Upper lobe of right lung (tissue), 1 donor: ENCODE data around the gene SERPIND1. TPM values are rescaled to one million over a fixed set of nuclear protein-coding genes. Genes with fewer than 3 reads are reported as not detected.

ENCODE experiments used
- ATAC-seq: fragments of 200-7000 bp; cut with Tn5 transposase; one replicate; pipeline ENCODE4 v1.9.1; 2020; ENCODE audit warnings: mild to moderate bottlenecking, moderate library complexity
- DNase-seq: peaks from one replicate; pipeline ENCODE4 v3.0.0-alpha.2; 2020
- H3K27ac ChIP-seq: fragments of 200-600 bp; one replicate; pipeline ENCODE4 v1.8.0; 2022
- H3K27me3 ChIP-seq: fragments of 200-600 bp; one replicate; pipeline ENCODE4 v1.8.0; 2022; ENCODE audit warnings: mild to moderate bottlenecking
- H3K36me3 ChIP-seq: fragments of 200-600 bp; one replicate; pipeline ENCODE4 v1.8.0; 2022
- H3K4me1 ChIP-seq: fragments of 200-600 bp; one replicate; pipeline ENCODE4 v1.8.0; 2022
- H3K4me3 ChIP-seq: fragments of 200-600 bp; one replicate; pipeline ENCODE4 v1.8.0; 2022; ENCODE audit warnings: mild to moderate bottlenecking
- H3K9me3 ChIP-seq: fragments of 200-600 bp; one replicate; pipeline ENCODE4 v1.8.0; 2022
- intact Hi-C: fragments of 100-400 bp; cut with DNase I; formaldehyde crosslinking; loops from one replicate; pipeline ENCODE4 v1.11.0; 2022
- total RNA-seq: library from RNA; stranded (reverse); fragmentation: NEBNext Ultra II Directional; extraction: Animal tissue kit (Norgen Biotek cat#: 25700); gene quantifications from one replicate; pipeline ENCODE4 v1.2.1, GENCODE V29; 2021
- TF ChIP-seq, protein P1 (sequence below): fragments of 200-600 bp; IDR thresholded peaks from one replicate; pipeline ENCODE4 v1.8.0; 2022; ENCODE audit warnings: antibody characterized with exemption
- donor health status: DM: no; HTN: yes; CAD: no; lungs with severe emphysema.

SERPIND1 gene
- total RNA-seq, 1 donor from 2014 or later: 0.58 TPM

DNA sequence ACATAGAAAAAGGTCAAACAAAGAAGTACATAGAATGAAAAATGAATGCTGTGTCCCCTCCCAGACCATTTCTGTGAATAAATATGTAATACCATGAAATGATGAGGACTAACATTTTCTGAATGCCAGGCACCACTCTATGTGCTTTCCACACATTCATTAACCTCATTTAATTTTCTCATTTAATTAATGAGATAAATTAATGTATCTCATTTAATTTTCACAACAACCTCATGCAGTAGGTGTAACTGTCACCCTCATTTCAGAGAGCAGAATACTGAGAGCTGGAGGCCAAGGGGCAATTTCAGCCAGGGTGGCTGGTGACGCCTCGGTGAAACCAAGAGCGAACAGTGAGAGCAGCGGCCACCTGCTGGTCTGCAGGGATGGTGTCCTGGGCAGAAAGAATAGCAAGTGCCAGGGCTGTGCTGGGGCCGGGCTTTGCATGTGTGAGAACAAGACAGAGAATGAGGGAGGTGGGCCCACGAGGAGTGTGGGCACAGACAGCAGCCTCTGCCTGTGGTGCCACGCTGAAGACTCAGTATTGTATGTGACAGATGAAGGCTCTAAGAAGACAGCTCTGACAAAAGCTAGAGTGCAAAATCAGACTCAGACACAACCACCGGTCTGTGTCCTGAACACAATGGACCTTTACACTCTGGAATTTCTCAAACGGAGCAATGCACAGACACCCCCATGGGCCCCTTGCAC lies 1.8 kb upstream of the SERPIND1 start:
- Histone ChIP-seq H3K27me3 (no peaks in the 10 kb centered on the region), H3K9me3 (no peaks in the 10 kb centered on the region), H3K4me3 (no peak overlapping the region), H3K4me1 (no peaks in the 10 kb centered on the region), H3K36me3 (peaks cover 26% of the 10 kb centered on the region), H3K27ac (no peak overlapping the region)
- TF ChIP-seq, protein P1, sequence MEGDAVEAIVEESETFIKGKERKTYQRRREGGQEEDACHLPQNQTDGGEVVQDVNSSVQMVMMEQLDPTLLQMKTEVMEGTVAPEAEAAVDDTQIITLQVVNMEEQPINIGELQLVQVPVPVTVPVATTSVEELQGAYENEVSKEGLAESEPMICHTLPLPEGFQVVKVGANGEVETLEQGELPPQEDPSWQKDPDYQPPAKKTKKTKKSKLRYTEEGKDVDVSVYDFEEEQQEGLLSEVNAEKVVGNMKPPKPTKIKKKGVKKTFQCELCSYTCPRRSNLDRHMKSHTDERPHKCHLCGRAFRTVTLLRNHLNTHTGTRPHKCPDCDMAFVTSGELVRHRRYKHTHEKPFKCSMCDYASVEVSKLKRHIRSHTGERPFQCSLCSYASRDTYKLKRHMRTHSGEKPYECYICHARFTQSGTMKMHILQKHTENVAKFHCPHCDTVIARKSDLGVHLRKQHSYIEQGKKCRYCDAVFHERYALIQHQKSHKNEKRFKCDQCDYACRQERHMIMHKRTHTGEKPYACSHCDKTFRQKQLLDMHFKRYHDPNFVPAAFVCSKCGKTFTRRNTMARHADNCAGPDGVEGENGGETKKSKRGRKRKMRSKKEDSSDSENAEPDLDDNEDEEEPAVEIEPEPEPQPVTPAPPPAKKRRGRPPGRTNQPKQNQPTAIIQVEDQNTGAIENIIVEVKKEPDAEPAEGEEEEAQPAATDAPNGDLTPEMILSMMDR: no peak
- no peak for DNase-seq
- intact Hi-C loops: no loop called here
- ATAC-seq: peak; percentile 31

DNA sequence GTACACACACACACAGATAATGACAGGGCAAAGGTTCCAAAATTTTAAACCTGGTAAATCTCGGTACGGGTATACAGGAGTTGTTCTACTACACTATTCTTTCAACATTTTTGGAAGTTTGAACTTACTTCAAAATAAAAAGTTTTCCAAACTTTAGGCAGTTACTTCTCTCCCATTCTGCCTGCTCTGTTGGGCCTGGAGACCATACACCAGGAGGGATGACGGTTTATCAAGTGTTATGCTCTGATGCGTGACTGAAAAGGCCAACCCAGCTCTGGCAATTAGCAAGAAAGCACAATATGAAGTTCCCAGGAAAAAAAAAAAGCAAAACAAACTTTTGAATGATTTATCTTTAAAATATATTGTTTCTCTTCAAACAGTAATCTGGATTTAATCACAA lies 969 bp downstream of the SERPIND1 start:
- TF ChIP-seq, protein P1: no peak
- DNase-seq: no peak
- no peak for ATAC-seq
- H3K9me3 ChIP-seq: no peaks in the 10 kb centered on the region
- intact Hi-C loops: no loop called here
- H3K27me3 ChIP-seq: no peaks in the 10 kb centered on the region
- H3K27ac ChIP-seq: no peak overlapping the region
- H3K36me3 ChIP-seq: peaks cover 38% of the 10 kb centered on the region
- H3K4me1 ChIP-seq: peaks cover 10% of the 10 kb centered on the region
- H3K4me3 ChIP-seq: no peak overlapping the region

DNA sequence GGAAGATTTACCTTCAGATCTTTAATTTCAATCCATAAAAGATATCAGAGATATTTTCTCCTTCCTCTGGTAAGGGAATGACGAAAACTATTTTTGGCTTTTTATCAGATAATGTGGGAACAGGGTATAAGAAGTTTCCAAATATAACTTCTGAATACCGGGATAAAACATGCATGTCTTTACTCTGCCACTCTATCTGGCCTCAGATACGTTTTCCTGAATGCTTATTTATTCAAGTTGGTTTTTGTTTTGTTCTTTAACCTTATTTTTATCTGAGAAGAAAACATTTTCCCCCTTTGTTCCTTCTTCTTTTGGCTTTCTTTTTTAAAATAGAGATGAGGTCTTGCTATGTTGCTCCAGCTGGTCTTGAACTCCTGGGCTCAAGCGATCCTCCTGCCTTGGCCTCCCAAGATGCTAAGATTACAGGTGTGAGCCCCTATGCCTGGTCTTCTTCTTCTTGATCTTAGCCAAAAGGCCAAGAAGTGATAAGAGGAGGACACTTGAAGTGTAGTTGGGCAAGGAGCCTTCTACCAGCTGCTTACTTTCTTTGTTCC lies 1.5 kb downstream of the SERPIND1 start:
- no peaks in the 10 kb centered on the region for H3K27me3 ChIP-seq
- no peaks in the 10 kb centered on the region for H3K9me3 ChIP-seq
- intact Hi-C loops: no loop called here
- no peak overlapping the region for H3K27ac ChIP-seq
- H3K4me3 ChIP-seq: no peak overlapping the region
- peaks cover 10% of the 10 kb centered on the region for H3K4me1 ChIP-seq
- DNase-seq (no peak), ATAC-seq (no peak)
- TF ChIP-seq, protein P1: no peak
- H3K36me3 ChIP-seq: peaks cover 38% of the 10 kb centered on the region

DNA sequence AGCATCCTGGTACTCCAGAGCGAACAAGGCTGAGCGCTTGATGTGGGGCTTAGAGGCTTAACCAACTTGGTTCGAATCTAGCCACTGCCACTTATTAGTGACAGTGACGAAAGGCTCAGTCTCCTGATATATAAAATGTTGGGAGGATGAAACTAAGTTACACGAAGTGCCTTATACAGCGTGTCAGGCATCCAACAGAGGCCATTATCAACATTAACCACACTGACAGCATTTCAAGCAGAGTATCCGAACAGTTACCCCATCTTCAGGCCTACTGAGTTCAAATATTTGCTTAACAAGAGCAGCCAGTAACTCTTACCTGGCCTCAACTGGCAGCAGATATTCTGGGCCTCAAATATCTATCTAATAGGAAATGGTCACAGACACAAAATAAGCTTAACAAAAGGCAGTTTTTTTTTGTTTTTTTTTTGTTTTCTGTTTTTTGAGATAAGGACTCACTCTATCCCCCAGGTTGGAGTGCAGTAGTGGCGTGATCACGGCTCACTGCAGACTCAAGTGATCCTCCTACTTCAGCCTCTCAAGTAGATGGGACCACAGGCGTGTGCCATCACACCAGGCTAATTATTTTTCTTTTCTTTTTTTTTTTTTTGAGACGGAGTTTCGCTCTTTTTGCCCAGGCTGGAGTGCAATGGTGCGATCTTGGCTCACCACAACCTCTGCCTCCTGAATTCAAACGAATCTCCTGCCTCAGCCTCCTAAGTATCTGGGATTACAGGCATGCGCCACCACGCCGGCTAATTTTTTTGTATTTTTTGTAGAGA lies 2.9 kb downstream of the SERPIND1 start:
- no peaks in the 10 kb centered on the region for H3K9me3 ChIP-seq
- no peaks in the 10 kb centered on the region for H3K27me3 ChIP-seq
- peaks cover 13% of the 10 kb centered on the region for H3K4me1 ChIP-seq
- DNase-seq: no peak
- H3K27ac ChIP-seq: no peak overlapping the region
- no peak overlapping the region for H3K4me3 ChIP-seq
- intact Hi-C loops: no loop called here
- ATAC-seq: no peak
- TF ChIP-seq, protein P1: no peak
- H3K36me3 ChIP-seq: peaks cover 39% of the 10 kb centered on the region

DNA sequence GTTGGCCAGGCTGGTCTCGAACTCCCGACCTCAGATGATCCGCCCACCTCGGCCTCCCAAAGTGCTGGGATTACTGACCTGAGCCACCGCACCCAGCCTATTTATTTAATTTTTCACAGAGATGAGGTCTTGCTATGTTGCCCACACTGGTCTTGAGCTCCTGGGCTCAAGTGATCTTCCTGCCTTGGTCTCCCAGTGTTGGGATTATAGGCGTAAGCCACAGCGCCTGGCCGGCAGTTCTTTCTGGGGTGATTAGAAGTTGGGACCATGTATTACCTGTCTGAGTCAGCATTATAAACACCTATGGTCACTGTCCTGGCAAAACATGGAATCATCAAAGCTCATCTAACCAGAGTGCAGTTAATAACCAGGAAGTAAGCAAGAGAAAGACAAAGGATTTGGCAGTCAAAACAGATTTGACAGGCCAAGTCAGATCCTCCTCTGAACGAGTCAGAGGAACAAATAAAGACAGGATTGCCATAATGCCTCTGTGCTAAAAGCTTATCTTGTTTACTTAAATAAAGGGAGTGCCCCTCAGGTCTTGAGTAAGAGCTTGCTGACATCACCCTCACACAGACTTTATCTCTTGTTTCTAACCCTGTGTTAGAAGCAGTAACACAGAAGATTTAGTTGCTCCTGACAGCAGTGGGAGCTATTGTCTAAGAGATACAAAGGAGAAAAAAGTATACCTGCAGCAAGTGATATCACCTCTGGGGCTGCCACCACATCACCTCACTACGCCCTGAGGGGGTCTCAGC lies 3.7 kb downstream of the SERPIND1 start:
- TF ChIP-seq, protein P1: no peak
- DNase-seq (no peak), ATAC-seq (peak; percentile 72)
- peak overlapping the region; percentile 68 for H3K27ac ChIP-seq
- peaks cover 13% of the 10 kb centered on the region for H3K4me1 ChIP-seq
- H3K9me3 ChIP-seq: no peaks in the 10 kb centered on the region
- no peaks in the 10 kb centered on the region for H3K27me3 ChIP-seq
- peaks cover 39% of the 10 kb centered on the region for H3K36me3 ChIP-seq
- H3K4me3 ChIP-seq: no peak overlapping the region
- intact Hi-C loops: no loop called here
